Gastrocnemius medialis (tissue), 4 donors: Measurements from ENCODE around the gene CMC2.

Source experiments
- CTCF ChIP-seq, 5 experiments: fragments of 450-650 bp in 3 of 5; fragments of 200-600 bp in 2 of 5; sonication (generic) in 2 of 5; IDR thresholded peaks in 4 of 5; conservative IDR thresholded peaks in 1 of 5; 1 replicate in 4 of 5; 2 replicates in 1 of 5; pipeline ENCODE4 v1.5.1; 2016 to 2019; ENCODE audit warnings: antibody characterized with exemption in 5 of 5, mild to moderate bottlenecking in 3 of 5, moderate library complexity in 3 of 5
- POLR2A ChIP-seq, 2 donors: fragments of 450-650 bp; IDR thresholded peaks; one replicate each; pipeline ENCODE4 v1.6.1; 2017; ENCODE audit warnings: antibody characterized with exemption in 2 of 2, mild to moderate bottlenecking in 2 of 2, moderate library complexity in 2 of 2

- TF ChIP-seq POLR2A (IDR thresholded peaks at IDR 0.05): no peak
- TF ChIP-seq CTCF (IDR thresholded peaks at IDR 0.05 in 4 of 5, conservative IDR thresholded peaks at IDR 0.05 in 1 of 5): no peak
These were observed 42.3 kb downstream of the CMC2 start for GRCh38 chr16:80964351-80964750.
